GM21367 (cell line): Measurements from ENCODE around the gene CDK5RAP3.
"Not testable (repeated sequence)": the region's sequence is repeated elsewhere in the genome, so short reads cannot be mapped to it uniquely, and the experiment has no call there.

Experiments used
- ATAC-seq: cut with Tn5 transposase; IDR thresholded peaks from one replicate; pipeline ENCODE4 v1.9.1; 2021; ENCODE audit not compliant: unreplicated experiment

Gene CDK5RAP3

GRCh38 chr17:47970725-47971499, at the start of gene CDK5RAP3:
Gene CDK5RAP3, plus strand, starts transcription at chr17:47971113. Its CDS starts 34 bp downstream, at chr17:47971147.
- peak; percentile 89 for ATAC-seq

- no peak for ATAC-seq
Measured at GRCh38 chr17:47924785-47925677, 45.9 kb upstream of the CDK5RAP3 start.

GRCh38 chr17:47925678-47925988, 45.3 kb upstream of the CDK5RAP3 start:
- no peak for ATAC-seq

GRCh38 chr17:47927821-47928400, 43.0 kb upstream of the CDK5RAP3 start:
- ATAC-seq: no peak

GRCh38 chr17:47928415-47928814, 42.5 kb upstream of the CDK5RAP3 start:
- ATAC-seq: no peak

- no peak for ATAC-seq
Measured at GRCh38 chr17:47929218-47930000, 41.5 kb upstream of the CDK5RAP3 start.

- ATAC-seq: no peak
Measured at GRCh38 chr17:47931848-47932247, 39.1 kb upstream of the CDK5RAP3 start.

GRCh38 chr17:47934856-47935255, 36.1 kb upstream of the CDK5RAP3 start:
- ATAC-seq: no peak

GRCh38 chr17:47935468-47935867, 35.4 kb upstream of the CDK5RAP3 start:
- not testable (repeated sequence) for ATAC-seq

- no peak for ATAC-seq
Measured at GRCh38 chr17:47935961-47936360, 35.0 kb upstream of the CDK5RAP3 start.

GRCh38 chr17:47937941-47938340, 33.0 kb upstream of the CDK5RAP3 start:
- ATAC-seq: no peak

- ATAC-seq: peak; percentile 76
Measured at GRCh38 chr17:47941246-47942095, 29.4 kb upstream of the CDK5RAP3 start, which contains the start of gene PNPO. Gene PNPO, plus strand, starts transcription at chr17:47941571. Its CDS starts 105 bp downstream, at chr17:47941676.

GRCh38 chr17:47942096-47942510, 28.8 kb upstream of the CDK5RAP3 start:
- ATAC-seq: no peak

GRCh38 chr17:47942568-47942967, 28.3 kb upstream of the CDK5RAP3 start:
- no peak for ATAC-seq

GRCh38 chr17:47945080-47945479, 25.8 kb upstream of the CDK5RAP3 start:
- ATAC-seq: no peak

GRCh38 chr17:47945529-47946508, 25.1 kb upstream of the CDK5RAP3 start:
- ATAC-seq: no peak

GRCh38 chr17:47946516-47946915, 24.4 kb upstream of the CDK5RAP3 start:
- no peak for ATAC-seq

GRCh38 chr17:47946929-47947397, 23.9 kb upstream of the CDK5RAP3 start:
- no peak for ATAC-seq
